ENCODE results near the gene ADAMTS16.

The ADAMTS16 gene

DNA sequence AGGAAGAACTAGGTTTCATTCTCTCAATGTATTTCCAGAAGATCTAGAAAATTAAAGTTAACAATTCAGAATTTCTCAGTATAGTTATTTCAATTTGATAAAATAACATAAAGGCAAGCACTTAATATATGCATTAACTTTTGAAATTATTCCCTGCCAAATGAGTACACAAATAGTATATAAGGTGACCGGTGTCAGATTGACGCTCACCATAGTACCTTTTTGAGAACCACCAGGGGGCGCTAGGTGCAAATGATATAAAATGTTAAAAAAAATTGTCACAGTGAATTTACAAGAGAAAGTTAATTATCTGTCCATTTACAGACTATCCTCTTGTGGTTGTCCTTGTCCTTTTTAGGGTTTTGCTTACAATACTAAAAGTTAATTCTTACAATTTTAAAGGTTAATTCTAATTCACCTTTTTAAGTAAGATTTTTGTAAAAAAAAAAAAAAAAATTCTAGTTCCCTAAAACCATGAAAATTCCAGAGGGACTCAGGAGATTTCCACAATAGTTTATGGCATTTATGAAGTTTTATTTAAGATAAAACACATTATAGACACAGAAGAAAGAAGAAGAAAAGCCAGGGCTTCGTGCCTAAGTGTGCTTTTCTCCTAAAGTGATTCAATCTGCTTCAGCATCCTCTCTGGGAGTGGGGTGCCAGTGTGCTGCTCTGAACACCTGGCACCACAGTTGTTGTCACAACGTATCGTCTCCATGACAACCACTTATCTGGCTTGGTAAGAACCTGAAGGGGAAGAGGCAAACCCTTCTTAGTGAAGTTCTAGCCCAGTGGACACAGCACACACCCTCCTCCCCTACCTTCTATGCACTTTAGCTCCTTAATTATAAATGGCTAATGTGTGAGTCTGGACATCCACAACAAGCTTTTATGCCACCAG, 1.7 kb downstream of the ADAMTS16 start:
- DNase-seq: peak; percentile 20

DNA sequence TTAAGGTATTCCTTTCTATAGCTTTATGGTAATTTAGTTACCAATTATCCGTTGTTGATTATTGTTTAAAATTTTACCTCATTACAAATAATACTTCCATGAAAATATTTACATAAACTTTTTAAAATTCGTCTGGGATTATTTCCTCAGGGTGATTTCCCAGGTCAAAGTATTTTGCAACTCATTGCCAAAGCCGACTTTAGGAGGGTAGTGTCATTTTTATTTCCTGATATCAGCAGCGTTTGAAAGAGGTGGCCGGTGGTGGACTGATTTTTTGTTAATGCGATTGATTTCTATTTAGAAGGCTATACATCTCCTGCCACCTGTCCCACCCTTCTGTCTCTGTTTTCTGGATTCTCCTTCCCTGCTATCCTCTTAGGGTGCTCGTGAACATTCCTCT, 4.3 kb downstream of the ADAMTS16 start:
- no peak for DNase-seq

DNA sequence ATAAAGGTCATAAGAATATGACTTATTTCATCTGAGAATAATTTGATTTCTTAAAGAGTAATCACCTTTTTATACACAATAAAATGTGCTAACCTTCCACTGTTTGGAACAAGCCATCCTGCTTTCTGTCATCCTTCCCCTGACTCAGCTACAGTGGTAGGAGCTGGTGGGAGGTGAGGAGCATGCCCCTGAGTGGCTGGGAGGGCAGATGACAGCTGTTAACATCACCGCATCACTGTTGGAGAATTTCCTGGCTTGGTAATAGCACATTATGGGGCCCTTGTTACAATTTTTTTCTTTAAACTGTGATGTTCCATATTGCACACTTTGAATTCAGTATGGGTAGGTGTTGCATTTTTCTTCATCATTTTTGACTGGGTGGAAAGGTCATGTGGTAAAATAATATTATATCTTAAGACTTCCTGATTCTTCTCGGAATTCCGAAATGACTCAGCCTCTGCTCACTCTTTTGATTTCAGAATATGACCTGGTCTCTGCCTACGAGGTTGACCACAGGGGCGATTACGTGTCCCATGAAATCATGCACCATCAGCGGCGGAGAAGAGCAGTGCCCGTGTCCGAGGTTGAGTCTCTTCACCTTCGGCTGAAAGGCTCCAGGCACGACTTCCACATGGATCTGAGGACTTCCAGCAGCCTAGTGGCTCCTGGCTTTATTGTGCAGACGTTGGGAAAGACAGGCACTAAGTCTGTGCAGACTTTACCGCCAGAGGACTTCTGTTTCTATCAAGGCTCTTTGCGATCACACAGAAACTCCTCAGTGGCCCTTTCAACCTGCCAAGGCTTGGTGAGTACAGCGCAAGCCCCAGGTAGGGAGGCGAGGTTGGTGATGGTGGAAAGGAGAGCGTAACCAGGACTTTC, 5.8 kb downstream of the ADAMTS16 start:
- DNase-seq: no peak

DNA sequence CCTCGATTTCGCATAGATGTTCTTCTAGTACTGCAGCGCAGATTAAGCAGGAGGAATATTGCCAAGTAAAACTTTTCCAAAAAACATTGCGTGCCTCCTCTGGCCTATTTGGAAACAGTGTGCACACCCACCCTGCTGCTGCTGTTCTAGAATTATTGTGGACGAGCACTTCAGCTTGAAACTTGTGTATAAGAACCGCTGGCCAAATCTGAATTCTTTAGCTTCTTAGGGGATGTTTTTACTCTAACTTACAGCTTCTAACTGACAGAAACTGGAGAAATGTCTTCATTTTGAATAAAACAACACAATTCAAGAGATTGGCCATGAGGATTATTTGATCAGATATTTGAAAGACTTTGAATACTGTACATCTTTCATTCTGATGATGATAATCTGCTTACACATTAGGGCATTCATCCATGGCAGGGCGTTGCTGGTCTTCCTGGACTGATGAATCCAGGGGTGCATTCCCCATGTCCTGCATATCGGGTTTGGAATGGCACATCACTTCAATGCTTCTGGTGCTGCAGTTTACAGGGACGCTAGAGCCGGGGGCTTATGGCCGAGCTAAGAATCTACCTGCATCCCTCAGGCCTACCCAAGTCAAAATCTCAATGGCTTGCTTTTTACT, 6.5 kb downstream of the ADAMTS16 start:
- DNase-seq: no peak

- DNase-seq: no peak
Measured at GRCh38 chr5:5149154-5149553, 9.0 kb downstream of the ADAMTS16 start.

GRCh38 chr5:5150667-5151066, 10.5 kb downstream of the ADAMTS16 start:
- DNase-seq: no peak

- no peak for DNase-seq
Measured at GRCh38 chr5:5154733-5155132, 14.6 kb downstream of the ADAMTS16 start.

DNA sequence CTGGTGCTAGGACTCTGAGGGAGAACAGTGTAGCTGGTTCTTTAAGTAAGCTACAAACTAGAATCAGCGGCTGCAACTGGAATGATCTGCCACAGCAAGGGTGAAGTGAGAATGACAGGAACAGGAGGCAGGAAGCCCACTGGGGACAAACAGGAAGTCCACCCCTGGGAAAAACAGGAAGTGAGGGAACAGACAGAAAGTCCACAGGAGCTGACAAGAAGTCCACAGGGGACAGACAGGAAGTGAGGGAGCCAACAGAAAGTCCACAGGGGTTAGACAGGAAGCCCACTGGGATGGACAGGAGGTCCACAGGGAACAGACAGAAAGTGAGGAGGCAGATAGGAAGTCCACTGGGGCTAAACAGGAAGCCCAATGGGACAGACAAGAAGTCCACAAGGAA, 15.5 kb downstream of the ADAMTS16 start:
- no peak for DNase-seq

- no peak for DNase-seq
Measured at GRCh38 chr5:5156471-5157082, 16.4 kb downstream of the ADAMTS16 start.

GRCh38 chr5:5158472-5158895, 18.4 kb downstream of the ADAMTS16 start:
- no peak for DNase-seq

DNA sequence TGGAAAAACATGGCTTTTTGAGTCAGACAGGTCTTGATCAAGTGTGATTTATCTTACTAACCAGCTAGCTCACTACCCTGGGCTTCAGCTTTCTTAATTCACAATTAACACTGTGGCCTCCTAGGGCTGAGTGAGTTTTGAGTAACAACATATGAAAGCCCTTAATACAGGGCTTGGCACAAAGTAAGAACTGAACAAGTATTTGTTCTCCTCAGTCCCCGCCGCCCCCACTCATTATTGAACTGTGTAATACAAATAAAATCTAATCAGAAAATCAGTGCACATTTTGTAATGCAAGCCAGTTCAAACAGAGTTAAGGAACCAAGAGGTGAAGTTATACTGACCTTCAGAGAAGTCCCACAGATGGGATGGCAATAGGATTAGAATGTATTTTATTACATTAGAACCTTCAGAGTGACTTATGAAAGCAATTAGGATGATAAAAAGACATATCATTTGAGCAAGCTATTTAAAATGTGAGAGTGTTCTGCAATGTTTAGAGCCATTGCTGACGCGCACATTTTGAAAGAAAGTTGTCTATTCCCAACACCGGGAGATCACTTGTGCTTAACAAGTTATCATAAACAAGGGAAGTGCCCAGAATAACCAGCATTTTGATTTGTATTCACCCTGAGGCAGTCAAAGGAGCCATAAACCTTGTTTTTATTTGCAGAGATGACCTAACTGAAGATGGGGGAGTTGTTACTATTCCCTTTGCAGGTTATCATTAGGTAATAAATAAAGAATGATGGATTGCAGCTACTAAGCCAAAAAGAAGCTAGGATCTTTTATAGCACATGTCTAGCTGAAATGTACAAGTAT, 19.4 kb downstream of the ADAMTS16 start:
- DNase-seq: no peak

GRCh38 chr5:5164163-5164562, 24.0 kb downstream of the ADAMTS16 start:
- no peak for DNase-seq

GRCh38 chr5:5165541-5166002, 25.4 kb downstream of the ADAMTS16 start:
- DNase-seq: no peak

DNA sequence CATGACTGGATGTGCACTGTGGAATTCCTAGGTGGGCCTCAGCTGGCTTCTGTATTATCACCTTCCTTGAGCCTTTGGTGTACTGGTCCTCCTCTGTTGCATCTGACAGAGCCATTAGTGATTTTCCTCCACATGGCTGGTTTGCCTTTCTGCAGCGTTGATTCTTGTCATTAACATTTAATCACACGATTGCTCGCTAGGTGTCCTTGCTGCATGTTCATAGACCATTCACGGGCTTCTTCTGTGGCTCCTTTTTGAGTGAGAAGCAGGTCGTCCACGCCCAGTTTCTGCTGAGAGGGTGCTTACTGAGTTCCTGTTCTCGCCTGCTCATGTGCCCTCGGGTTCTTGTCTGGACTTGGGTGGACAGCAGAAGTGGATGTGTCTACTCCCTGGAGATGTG, 29.3 kb downstream of the ADAMTS16 start:
- DNase-seq: no peak

- no peak for DNase-seq
Measured at GRCh38 chr5:5178136-5178535, 38.0 kb downstream of the ADAMTS16 start.

GRCh38 chr5:5178580-5178979, 38.5 kb downstream of the ADAMTS16 start:
- DNase-seq: no peak

GRCh38 chr5:5179079-5179478, 38.9 kb downstream of the ADAMTS16 start:
- no peak for DNase-seq

GRCh38 chr5:5179597-5179996, 39.5 kb downstream of the ADAMTS16 start:
- no peak for DNase-seq

DNA sequence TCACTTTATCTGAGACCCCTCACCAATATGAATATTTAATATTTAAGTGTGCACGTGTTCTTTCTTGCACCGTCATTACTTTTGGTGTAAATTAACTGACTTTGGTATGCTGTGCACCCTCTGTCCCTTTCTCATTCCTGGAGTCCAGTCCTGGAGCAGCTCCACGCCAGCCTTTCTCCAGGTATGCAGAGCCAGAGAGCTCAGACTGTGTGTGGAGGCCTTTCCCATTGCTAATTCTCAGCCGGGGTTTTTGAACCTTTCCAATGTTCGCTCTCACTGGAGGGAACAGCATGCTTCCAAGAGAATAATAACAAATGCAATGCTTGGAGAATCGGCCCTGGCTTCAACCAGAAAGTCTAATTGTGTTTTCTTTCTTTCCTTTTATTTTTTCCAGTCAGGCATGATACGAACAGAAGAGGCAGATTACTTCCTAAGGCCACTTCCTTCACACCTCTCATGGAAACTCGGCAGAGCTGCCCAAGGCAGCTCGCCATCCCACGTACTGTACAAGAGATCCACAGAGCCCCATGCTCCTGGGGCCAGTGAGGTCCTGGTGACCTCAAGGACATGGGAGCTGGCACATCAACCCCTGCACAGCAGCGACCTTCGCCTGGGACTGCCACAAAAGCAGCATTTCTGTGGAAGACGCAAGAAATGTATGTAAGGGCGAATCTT, 41.7 kb downstream of the ADAMTS16 start:
- DNase-seq: no peak

DNA sequence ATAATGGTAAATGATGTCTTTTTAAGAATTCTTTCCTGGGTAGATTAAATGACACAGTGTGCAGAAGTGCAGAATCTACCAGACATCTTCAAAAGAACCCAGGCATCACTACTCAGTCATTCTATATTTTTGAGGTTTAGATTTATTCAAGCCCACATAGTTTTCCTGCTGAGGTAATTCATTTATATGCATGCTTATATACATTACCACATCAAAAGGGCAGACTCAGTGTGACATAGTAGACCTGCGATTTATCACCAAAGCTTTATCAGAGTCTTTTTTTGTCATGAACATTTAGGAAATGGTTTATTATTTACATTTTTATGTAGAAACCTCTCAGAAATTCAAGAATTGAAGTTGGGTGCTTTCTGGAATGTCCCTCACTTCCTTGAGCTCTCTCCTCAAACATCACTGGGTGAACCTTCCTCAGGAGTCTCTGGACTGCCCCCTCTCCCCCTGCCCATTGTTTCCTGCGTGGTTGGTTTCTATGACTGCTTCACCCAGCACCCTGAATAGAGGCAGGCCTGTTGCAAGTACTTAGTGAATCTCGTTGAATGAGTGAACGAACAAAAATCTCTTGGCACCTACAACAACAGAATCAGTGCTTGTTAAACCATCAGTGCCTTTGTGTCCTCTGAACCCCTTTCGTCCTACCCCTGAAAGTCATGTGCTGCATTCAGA, 42.5 kb downstream of the ADAMTS16 start:
- no peak for DNase-seq
